Type B pancreatic cell (in vitro differentiated cells): Measurements from ENCODE around the gene SLC66A2. TPM values are rescaled to one million over a fixed set of nuclear protein-coding genes. Genes with fewer than 3 reads are reported as not detected.

Experiments used
- DNase-seq: peaks from one replicate; pipeline ENCODE4 v3.0.0; 2021; ENCODE audit warnings: mixed read lengths; ENCODE audit not compliant: unreplicated experiment; ENCODE audit errors: extremely low spot score
- H3K27ac Mint-ChIP-seq: 2 replicates; pipeline ENCODE4 v1.8.0; 2021; ENCODE audit warnings: mild to moderate bottlenecking, mixed read lengths
- H3K27me3 Mint-ChIP-seq: 2 replicates; pipeline ENCODE4 v1.8.0; 2021; ENCODE audit warnings: mixed read lengths
- H3K36me3 Mint-ChIP-seq: 2 replicates; pipeline ENCODE4 v1.8.0; 2021; ENCODE audit warnings: mixed read lengths
- H3K4me1 Mint-ChIP-seq: one replicate; pipeline ENCODE4 v1.8.0; 2021; ENCODE audit warnings: mixed read lengths; ENCODE audit not compliant: unreplicated experiment
- H3K4me3 Mint-ChIP-seq: 2 replicates; pipeline ENCODE4 v1.8.0; 2021; ENCODE audit warnings: mild to moderate bottlenecking, mixed read lengths
- H3K9me3 Mint-ChIP-seq: 2 replicates; pipeline ENCODE4 v1.8.0; 2021; ENCODE audit warnings: mixed read lengths
- total RNA-seq: library from RNA; stranded (reverse); gene quantifications from 2 replicates; pipeline ENCODE4 v1.2.1, GENCODE V29; 2021; ENCODE audit warnings: low replicate concordance
- TF ChIP-seq, protein P1 (sequence below): fragments of 200-600 bp; sonication (generic); conservative IDR thresholded peaks from 2 replicates; pipeline ENCODE4 v1.5.0; 2021; ENCODE audit warnings: antibody characterized with exemption, mild to moderate bottlenecking

Gene SLC66A2
- total RNA-seq, 1 donor from 2014 or later, result 39.7 TPM

DNA sequence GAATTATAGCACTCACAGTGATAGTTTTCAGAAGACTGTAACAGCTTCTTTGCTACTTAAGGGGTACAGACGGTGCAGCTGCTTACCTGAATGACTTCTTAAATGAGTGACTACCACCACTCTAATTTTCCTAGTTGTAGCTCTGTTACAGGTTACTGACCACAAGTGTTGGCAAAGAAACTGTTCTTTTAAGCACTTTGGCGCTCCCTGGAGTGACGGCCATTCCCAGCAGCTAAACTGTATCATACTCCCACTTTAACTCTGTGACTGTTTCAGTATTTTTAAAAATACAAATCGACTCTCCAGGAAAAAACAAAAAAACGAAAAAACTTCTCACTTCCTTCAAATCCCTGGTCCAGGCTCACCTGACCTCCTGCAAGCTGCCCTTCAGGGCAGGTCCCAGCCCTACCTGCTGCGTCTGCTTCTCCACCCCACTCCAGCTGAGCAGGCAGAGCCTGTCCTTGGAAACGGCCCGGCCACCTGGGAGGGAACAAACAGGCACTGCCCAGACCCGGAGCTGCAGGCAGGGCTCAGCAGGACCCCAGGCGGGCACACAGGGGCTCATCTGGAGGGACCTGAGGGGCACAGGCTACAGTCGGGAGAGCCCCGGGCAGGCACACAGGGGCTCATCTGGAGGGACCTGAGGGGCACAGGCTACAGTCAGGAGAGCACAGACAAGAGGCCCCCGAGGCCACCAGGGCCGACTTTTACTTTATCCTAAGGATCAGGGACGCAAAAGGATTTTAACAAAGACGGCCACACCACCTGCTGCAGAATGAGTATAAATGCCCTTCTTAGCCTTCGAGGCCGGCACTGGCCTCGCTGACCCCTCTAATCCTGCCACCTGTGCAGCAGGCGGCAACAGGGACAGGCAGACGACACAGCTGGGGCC, 24.5 kb downstream of the SLC66A2 start:
- peaks cover 37% of the 10 kb centered on the region for H3K36me3 Mint-ChIP-seq
- no peak overlapping the region for H3K27ac Mint-ChIP-seq
- peaks cover 6% of the 10 kb centered on the region for H3K9me3 Mint-ChIP-seq

DNA sequence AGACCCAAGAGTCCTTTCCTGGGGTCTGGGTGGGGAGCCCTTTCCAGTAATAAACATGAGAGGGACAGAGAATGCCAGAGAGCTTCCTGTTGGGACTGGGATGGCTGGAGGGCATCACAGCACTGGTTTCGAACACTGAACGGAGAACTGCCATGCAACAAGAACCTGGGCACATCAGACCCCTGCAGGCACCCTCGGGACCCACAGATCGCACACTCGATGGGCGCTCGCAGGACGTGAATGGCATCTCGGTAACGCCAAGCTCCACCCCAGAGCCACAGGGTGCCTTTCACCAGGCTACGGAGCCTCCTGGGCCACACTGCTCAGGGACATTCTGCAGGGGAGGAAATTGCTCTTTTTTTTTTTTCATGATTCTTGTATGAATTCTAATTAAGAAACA, 25.1 kb downstream of the SLC66A2 start:
- Mint-ChIP-seq H3K9me3 (peaks cover 6% of the 10 kb centered on the region), H3K36me3 (peaks cover 34% of the 10 kb centered on the region), H3K27ac (no peak overlapping the region), H3K27me3 (no peaks in the 10 kb centered on the region), H3K4me1 (no peaks in the 10 kb centered on the region), H3K4me3 (no peak overlapping the region)
- TF ChIP-seq, protein P1, sequence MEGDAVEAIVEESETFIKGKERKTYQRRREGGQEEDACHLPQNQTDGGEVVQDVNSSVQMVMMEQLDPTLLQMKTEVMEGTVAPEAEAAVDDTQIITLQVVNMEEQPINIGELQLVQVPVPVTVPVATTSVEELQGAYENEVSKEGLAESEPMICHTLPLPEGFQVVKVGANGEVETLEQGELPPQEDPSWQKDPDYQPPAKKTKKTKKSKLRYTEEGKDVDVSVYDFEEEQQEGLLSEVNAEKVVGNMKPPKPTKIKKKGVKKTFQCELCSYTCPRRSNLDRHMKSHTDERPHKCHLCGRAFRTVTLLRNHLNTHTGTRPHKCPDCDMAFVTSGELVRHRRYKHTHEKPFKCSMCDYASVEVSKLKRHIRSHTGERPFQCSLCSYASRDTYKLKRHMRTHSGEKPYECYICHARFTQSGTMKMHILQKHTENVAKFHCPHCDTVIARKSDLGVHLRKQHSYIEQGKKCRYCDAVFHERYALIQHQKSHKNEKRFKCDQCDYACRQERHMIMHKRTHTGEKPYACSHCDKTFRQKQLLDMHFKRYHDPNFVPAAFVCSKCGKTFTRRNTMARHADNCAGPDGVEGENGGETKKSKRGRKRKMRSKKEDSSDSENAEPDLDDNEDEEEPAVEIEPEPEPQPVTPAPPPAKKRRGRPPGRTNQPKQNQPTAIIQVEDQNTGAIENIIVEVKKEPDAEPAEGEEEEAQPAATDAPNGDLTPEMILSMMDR, result no peak
- peak; percentile 50 for DNase-seq

More for the DNA sequence above, 24.5 kb downstream of the SLC66A2 start:
- peak; percentile 64 for DNase-seq
- TF ChIP-seq, protein P1, result no peak
- Mint-ChIP-seq H3K4me3 (no peak overlapping the region), H3K4me1 (no peaks in the 10 kb centered on the region), H3K27me3 (no peaks in the 10 kb centered on the region)

DNA sequence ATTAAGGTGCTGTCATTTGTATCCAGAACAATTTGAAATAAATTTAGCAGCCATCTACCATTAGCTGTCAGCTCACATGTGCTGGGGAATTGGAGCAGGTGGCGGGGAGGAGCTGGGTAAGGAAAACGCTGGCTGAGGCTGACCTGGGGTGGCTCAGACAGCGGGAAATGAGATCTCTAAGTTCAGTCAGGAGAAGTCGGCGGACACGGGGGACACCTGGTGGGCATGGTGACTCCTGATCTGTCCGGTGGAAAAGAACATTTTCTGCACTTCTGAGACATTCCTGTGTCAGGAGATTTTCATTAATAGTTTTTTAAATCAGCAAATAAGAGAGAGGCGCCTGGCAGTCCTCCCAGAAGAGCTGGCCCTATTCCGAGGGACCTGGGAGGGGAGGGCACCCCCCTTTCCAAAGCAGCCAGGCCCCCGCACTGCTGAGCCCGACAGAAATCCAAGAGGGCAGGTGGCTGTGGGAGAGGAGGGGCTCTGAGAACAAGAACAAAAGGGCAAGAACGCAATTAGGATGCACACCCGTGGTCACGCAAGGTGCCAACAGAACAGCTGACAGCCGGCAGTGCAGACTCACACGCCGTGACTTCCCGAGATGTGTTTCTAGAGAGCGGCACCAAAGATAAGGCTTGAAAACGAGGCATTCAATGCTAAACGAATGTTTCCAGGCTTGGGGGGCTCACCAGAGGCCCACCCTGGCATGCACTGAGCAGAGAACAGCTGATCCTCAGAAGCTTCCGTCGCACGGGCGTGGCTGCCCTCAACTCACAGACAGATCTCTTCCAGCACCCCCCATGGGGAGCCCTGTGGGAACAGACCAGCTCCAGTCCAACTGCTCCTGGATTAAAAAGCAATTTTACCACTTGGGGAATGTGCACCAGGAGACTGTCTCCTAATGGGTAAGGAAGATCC, 26.4 kb downstream of the SLC66A2 start:
- H3K9me3 Mint-ChIP-seq, result peaks cover 6% of the 10 kb centered on the region
- H3K27me3 Mint-ChIP-seq, result no peaks in the 10 kb centered on the region
- no peaks in the 10 kb centered on the region for H3K4me1 Mint-ChIP-seq
- H3K4me3 Mint-ChIP-seq, result no peak overlapping the region
- peak; percentile 64 for DNase-seq
- peaks cover 28% of the 10 kb centered on the region for H3K36me3 Mint-ChIP-seq
- H3K27ac Mint-ChIP-seq, result no peak overlapping the region
- TF ChIP-seq, protein P1, result no peak

DNA sequence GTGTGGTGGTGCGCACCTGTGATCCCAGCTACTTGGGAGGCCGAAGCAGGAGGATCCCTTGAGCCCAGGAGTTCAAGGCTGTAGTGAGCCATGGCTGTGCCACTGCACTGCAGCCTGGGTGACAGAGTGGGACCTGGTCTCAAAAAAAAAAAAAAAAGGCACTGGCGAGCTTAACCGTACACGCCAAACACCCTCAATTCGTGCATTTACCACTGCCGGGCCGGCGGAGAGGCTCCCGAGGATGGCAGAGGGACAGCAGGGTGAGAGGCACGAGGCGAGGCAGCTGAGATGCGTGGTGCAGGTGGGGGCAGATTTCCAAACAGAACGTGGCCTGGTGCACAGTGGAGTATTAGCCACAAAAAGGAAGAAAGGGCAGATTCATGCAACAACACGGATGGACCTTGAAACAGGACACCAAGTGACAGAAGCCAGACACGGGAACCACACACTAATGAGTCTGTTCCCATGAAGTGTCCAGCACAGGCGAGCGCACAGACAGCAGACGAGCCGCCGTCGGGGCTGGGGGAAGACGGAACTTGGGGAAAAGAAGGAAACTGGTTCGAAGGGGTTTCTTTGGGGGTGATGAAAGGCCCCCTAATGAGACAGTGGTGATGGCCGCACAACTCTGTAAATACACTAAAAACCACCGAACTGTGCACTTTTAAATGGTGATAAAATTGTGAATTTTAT, 27.4 kb downstream of the SLC66A2 start:
- H3K9me3 Mint-ChIP-seq, result peaks cover 4% of the 10 kb centered on the region
- TF ChIP-seq, protein P1, result no peak
- H3K27me3 Mint-ChIP-seq, result no peaks in the 10 kb centered on the region
- H3K27ac Mint-ChIP-seq, result no peak overlapping the region
- H3K36me3 Mint-ChIP-seq, result peaks cover 20% of the 10 kb centered on the region
- H3K4me1 Mint-ChIP-seq, result no peaks in the 10 kb centered on the region
- DNase-seq, result peak; percentile 50
- H3K4me3 Mint-ChIP-seq, result no peak overlapping the region

DNA sequence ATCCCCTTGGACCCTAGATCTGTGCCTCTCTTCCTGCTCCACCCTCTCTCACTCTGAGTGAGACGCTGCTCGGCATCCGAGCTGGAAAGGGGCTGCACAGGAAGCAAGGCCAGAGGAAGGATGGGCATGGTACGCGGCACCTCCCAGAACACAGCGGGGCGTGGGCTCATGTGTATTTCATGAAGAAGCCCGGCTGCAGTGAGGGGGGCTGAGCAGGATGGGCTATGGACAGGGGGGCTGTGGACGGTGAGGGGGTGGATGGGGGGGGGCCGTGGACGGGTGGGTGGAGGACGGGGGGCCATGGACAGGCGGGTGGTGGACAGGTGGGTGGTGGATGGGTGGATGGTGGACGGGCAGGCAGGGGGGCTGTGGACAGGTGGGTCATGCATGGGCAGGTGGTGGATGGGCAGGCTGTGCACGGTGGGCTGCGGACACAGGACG, 28.5 kb downstream of the SLC66A2 start:
- Mint-ChIP-seq H3K27ac (no peak overlapping the region), H3K4me1 (no peaks in the 10 kb centered on the region), H3K36me3 (peaks cover 15% of the 10 kb centered on the region), H3K9me3 (no peaks in the 10 kb centered on the region), H3K4me3 (no peak overlapping the region), H3K27me3 (no peaks in the 10 kb centered on the region)
- TF ChIP-seq, protein P1, result no peak
- DNase-seq, result no peak
